ENCODE results near the gene FRMD4A.

GRCh38 chr10:14173391-14173705 is 157.4 kb downstream of the FRMD4A start:
- TF ChIP-seq CTCF (IDR thresholded peaks at IDR 0.05 in 4 of 5, conservative IDR thresholded peaks at IDR 0.05 in 1 of 5) (no peak), POLR2A (IDR thresholded peaks at IDR 0.05) (no peak)
